Measurements from ENCODE around the gene TPT1.
"Not testable (repeated sequence)": the region's sequence is repeated elsewhere in the genome, so short reads cannot be mapped to it uniquely, and the experiment has no call there.

The TPT1 gene

DNA sequence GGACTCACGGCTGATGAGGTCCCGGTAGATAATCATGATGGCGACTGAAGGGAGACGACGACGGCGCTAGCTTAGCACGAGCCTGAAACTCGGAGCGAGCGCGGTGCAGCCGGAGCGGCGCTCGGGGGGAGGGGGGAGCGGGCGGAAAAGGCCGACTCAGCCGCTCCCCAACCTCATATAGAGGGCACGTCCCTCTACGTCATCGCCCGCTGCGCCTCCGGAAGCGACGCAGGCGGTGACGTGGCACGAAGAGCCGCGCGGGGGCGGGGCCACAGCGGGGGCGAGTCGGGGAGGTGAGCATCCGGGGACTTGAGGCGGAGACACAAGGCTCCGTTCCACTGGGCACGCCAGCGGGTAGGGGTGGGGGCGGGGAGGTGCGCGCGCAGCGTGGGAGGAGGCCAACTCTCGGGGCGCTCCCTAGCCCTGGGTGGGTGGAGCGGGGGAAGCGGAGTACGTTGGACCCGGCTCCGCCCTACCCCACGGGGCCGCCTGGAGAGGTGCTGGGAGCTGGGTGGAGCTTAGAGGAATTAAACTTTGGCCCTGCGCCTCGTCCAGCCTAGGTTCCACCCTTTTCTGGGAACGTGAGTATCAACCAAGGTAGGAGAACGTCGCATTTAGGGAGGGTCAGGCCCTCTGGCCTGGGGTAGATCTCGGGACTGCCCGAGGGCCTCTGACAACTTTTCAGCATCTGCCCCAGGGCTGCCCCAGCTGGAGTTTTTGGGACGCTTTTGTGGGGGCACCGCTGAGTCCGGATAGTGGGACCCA lies at the start of gene TPT1:
Gene TPT1 (minus strand): TSS at position 150 of the 765 bp plus-strand sequence. CDS start 114 bp downstream, at position 36.
- DNase-seq = peak; percentile 100

DNA sequence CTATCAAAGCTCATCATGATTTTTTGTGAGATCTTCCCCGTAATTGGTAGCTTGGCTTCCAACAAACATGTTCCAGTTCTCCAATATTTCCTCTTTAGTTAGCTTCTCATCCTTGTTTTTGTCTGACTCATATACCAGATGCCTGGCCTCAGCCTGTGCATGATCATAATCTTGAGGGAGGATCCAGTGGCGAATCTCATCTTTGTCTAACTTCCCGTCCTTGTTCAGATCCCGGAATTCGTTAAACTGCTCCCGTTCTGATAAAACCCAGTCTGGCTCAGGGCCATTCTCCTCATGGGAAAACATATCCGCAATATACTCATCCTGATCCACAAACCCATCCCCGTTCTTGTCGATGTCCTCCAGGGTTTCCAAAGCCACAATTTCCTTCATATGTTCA lies 49.4 kb upstream of the TPT1 start:
- DNase-seq = not testable (repeated sequence)

DNA sequence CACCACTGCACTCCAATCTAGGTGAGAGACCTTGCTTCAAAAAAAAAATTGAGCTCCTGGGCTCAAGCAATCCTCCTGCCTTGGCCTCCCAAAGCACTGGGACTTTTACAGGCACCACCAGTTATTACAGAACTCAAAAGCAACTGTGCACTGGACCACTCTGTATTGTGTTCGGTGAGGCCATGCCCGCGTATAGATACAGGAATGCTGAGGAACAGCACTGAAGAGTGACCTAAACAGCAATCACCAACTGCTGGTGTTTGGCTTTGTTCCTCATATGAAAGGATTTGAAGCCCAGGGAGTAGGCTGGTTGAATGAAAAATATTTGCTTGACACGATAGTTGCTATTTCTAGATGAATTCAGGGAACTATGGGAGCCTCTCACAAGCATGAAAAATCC lies 47.7 kb upstream of the TPT1 start:
- DNase-seq = no peak

DNA sequence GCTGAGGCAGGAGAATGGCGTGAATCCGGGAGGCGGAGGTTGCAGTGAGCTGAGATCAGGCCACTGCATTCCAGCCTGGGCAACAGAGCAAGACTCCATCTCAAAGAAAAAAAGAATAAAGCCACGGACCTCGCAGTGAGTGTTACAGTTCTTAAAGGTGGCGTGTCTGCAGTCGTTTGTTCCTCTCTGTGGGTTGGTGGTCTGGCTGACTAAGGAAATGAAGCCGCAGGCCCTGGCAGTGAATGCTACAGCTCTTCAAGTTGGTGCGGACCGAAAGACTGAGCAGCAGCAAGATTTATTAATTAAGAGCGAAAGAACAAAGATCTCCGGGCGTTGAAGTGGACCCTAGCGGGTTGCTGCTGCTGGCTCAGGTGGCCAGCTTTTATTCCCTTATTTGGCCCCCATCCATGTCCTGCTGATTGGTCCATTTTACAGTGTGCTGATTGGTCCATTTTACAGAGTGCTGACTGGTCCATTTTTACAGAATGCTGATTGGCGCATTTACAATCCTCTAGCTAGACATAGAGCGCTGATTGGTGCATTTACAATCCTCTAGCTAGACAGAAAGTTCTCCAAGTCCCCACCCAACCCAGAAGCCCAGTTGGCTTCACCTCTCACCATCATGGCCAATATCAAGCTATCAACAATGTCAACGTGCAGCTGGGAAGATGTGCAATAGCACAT lies 46.1 kb upstream of the TPT1 start:
- not testable (repeated sequence) for DNase-seq

DNA sequence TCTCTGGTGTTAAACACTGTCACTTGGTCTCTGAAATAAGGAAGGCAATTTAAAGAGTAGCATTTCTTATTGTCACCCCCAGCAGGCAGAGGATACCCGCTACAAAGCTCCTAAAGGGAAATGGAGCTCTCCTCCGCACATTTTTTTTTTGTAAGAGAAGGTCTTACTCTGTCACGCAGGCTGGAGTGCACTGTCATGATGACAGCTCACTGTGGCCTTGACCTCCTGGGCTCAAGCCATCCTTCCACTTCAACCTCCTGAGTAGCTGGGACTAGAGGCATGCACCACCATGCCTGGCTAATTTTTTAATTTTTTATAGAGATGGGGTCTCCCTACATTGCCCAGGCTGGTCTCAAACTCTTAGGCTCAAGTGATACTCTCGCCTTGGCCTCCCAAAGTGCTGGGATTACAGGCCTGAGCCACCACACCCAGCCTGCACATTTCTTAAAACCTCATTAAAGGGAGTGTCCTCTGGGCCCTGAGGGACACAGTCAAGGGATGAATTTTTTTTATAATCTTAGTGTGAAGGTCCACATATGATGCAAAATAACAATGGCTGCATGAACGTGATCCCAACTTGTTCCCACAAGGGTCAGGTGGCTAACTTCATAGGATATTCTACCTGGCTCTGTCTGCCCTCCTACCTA lies 45.0 kb upstream of the TPT1 start:
- no peak for DNase-seq

DNA sequence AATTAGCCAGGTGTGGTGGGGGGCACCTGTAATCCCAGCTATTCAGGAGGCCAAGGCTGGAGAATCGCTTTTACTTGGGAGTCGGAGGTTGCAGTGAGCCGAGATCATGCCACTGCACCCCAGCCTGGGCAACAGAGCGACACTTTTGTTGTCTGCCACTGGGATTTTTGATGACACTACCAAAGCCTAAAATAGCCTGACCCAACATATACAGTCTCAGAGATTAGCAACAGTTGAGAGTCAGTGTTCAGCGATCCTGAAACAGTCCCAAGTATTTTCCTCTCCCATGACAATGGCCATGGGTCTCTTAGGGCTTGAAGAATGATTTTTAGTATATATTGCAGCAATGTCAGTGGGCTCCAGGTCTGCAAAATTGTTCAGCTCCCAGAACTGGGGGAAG lies 44.3 kb upstream of the TPT1 start:
- DNase-seq = no peak

DNA sequence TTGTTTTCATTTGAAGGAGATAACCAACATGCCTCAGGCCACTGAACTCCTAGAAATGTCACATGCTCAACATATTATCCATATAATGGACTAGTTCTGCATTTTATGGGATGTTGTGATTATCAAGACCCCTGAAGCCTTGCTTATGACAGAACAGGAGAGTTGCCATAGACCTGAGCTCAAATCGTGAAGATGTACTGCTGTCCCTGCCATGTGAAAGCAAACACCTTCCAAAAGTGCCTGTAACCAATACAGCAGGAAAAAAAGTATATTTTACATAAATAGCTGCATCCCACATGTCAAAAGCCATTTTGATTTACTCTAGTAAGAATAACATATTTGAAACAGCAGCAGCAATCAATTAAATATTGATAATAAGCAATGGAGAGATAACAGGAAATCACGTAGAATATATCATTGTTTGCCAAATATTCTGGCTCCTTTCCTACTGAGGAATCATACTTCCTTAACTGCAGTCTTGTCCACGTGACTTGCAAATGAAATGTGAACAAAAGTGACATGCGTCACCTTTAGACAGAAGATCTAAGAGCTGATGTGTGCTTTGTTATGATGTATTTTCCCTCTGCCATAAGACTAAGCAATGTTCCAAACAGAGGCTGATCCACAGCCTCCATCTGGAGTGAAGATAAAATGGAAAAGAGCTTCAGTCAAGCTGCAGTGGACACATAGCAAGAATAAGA lies 43.6 kb upstream of the TPT1 start:
- DNase-seq = no peak

DNA sequence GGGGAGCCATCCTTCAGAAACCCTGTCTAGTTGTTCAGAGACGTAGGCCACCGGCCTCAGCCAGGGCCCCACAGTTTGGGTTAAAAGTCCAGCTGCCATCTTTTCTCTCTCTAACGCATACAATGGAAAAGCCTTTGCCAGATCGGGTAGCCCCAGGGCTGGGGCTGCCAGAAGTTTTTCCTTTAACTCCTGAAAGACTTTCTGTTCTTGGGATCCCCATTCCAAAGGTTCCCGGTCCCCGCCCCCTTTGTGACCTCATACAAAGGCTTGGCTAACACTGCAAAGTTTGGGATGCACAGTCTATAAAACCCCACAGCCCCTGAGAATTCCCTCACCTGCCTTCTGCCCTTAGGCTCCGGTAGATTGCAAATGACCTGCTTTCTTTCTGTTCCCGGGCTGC lies 41.8 kb upstream of the TPT1 start:
- not testable (repeated sequence) for DNase-seq

DNA sequence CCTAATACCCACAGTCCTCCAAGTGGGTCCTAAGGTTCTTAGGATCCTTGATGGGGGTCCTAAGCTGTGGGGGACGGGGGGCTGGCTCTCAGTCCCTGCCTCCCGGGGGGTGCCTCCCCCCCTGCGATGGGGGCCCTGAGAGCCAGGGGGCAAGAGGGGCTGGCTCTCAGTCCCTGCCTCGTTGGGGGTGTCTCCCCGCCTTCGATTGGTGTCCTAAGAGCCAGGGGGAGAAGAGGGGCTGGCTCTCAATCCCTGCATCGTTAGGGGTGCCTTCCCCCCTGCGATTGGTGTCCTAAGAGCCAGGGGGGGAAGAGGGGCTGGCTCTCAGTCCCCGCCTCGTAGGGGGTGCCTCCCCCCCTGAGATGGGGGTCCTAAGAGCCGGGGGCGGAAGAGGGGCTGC lies 40.2 kb upstream of the TPT1 start:
- peak; percentile 13 for DNase-seq

DNA sequence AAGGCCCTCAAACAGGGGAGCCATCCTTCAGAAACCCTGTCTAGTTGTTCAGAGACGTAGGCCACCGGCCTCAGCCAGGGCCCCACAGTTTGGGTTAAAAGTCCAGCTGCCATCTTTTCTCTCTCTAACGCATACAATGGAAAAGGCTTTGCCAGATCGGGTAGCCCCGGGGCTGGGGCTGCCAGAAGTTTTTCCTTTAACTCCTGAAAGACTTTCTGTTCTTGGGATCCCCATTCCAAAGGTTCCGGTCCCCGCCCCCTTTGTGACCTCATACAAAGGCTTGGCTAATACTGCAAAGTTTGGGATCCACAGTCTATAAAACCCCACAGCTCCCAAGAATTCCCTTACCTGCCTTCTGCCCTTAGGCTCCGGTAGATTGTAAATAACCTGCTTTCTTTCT lies 39.7 kb upstream of the TPT1 start:
- DNase-seq = not testable (repeated sequence)

DNA sequence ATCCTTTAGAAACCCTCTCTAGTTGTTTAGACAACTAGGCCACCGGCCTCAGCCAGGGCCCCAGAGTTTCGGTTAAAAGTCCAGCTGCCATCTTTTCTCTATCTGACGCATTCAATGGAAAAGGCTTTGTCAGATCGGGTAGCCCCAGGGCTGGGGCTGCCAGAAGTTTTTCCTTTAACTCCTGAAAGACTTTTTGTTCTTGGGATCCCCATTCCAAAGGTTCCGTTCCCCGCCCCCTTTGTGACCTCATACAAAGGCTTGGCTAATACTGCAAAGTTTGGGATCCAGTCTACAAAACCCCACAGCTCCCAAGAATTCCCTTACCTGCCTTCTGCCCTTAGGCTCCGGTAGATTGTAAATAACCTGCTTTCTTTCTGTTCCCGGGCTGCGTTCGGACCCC lies 38.5 kb upstream of the TPT1 start:
- DNase-seq = peak; percentile 24

DNA sequence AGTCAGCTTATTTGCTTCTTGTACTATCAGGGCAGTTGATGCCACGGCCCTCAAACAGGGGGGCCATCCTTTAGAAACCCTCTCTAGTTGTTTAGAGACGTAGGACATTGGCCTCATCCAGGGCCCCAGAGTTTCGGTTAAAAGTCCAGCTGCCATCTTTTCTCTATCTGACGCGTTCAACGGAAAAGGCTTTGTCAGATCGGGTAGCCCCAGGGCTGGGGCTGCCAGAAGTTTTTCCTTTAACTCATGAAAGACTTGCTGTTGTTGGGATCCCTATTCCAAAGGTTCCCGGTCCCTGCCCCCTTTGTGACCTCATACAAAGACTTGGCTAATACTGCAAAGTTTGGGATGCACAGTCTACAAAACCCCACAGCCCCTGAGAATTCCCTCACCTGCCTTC lies 37.8 kb upstream of the TPT1 start:
- not testable (repeated sequence) for DNase-seq

DNA sequence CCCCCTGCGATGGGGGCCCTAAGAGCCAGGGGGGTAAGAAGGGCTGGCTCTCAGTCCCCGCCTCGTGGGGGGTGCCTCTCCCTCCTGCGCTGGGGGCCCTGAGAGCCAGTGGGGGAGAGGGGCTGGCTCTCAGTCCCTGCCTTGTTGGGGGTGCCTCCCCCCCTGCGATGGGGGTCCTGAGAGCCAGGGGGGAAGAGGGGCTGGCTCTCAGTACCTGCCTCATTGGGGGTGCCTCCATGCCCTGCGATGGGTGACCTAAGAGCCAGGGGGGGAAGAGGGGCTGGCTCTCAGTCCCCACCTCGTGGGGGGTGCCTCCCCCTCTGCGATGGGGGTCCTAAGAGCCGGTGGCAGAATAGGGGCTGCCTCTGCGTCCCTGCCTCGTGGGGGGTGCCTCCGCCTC lies 36.3 kb upstream of the TPT1 start:
- not testable (repeated sequence) for DNase-seq

DNA sequence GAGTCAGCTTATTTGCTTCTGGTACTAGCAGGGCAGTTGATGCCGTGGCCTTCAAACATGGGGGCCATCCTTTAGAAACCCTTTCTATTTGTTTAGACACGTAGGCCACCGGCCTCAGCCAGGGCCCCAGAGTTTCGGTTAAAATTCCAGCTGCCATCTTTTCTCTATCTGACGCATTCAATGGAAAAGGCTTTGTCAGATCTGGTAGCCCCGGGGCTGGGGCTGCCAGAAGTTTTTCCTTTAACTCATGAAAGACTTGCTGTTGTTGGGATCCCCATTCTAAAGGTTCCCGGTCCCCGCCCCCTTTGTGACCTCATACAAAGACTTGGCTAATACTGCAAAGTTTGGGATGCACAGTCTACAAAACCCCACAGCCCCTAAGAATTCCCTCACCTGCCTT lies 35.7 kb upstream of the TPT1 start:
- DNase-seq = not testable (repeated sequence)

DNA sequence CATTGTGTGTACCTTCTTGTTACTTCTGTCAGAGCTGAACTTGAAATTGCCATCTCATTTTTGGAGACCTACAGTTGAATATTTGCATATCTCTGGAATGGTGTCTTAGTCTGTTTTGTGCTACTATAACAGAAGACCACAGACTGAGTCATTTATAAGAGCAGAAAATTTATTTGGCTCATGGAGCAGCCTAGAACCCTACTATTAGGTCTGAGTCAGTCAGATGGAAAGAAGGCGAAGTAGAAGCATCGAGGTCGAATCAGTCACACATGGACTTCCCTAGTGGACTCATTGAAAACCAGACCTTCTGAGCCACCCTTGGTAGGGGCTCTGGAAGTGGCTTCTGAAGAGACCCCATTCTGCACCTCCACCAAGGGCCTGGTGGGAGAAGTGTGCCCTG lies 33.9 kb upstream of the TPT1 start:
- no peak for DNase-seq

DNA sequence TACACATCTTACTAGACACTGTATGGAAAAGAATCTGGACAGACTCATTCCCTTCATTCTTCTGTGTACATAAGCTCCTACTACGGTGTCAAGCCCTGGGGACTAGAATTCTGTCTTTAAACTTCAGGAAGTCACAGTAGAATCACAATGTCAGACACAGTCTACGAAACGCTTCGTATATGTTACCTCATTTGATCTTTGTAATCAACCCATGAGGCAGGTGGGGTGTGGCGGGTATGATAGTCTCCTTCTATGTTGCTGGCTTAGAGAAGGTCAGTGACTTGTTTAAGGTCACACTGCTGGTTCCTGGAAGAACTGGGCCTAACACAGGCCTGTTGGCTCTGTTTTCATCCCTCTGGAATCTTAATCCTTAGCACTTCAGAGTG lies 32.2 kb upstream of the TPT1 start:
- no peak for DNase-seq

DNA sequence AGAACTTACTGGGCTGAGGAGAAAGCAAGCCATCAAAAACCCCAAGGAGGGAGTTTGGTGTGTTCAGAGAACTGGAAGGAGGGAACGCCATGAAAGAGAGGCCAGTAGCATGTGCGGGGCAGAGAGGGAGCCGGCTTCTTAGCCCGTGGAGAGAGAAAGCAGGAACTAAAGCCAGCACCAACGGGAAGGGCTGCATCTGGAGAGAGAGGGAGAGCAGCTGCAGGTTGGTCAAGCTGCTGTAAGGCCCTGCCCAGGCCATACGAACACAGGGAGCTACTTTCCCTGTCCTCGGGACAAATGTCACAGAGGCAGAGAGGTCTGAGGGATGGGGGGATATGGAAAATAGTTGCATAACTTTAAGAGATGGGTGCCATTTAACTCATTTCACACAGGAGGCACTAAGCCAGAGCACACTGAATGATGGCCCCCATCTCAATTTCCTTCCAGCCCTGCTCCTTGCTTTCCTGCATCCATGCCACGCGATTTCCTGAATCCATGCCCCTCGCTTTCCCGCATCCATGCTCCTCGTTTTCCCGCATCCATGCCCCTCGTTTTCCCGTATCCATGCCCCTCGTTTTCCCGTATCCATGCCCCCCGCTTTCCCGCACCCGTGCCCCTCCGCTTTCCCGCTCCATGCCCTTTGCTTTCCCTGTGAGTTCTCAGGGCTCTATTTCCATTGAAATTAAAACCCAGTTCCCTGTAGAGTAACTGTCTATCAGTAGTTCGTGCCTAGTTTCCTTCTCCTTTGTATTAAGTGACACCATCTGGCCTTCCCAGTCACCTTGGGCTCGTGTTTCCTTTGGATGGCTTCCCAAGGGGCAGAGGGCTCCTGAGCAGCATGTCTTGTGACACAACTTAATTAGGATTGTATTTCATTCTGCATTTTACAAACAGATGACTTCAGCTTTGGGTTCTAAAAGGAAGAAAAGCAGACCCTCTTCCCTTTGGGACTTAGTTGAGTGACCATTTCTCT lies 31.5 kb upstream of the TPT1 start:
- DNase-seq = no peak

DNA sequence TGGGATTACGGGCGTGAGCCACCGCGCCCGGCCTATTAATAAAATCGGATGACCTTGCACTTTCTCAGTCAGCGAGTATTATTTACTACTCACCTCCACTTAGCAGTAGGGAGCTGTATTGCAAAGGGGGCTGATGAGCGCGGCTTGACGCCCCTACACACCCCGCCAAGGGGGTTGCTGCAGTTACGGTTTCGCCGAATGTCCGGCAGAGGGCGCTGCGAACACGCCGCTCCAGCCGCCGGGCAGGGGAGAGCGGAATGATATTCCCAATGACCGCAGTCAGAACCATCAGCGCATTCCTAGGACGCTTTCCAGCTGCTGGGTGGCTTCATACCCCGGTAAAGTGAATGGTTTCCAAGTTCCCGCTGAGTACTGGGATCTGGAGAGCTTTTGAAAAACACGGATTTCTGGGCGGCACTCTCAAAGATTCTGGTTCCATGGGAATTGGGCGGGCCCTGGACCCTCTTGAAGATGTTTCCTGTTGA lies 30.0 kb upstream of the TPT1 start:
- peak; percentile 83 for DNase-seq

DNA sequence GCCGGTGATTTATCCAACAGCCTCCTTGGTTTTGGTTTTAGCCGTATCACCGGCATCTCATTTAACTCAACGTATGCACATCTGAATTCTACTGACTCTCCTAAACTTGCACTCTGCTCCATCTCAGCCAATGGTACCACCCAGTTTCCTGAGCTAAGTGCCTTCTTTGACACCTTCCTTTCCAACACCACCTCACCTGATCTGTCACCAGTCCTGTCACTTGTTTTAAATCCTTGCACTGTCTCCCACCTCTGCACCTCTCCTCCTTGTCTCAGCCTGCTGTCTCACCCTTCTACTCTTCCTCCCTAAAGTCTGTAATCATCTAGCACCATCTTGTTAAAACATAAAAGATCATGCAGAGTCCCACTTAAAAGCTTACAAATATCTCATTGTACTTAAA lies 28.1 kb upstream of the TPT1 start:
- DNase-seq = no peak

DNA sequence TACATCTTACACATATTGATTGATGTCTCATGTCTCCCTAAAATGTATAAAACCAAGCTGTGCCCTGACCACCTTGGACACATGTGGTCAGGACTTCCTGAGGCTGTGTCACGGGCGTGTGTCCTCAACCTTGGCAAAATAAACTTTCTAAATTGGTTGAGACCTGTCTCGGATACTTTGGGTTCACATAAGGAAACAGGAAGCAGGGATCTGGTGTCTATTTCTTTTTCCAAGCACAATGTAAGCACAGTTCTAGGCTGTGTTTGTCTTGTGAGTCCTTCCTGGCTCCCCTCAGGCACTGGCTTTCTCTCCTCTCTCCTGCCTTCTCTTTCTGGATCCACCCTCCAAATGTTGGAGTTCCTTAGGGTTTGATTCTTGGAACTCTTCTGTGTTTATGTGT lies 27.6 kb upstream of the TPT1 start:
- DNase-seq = no peak

DNA sequence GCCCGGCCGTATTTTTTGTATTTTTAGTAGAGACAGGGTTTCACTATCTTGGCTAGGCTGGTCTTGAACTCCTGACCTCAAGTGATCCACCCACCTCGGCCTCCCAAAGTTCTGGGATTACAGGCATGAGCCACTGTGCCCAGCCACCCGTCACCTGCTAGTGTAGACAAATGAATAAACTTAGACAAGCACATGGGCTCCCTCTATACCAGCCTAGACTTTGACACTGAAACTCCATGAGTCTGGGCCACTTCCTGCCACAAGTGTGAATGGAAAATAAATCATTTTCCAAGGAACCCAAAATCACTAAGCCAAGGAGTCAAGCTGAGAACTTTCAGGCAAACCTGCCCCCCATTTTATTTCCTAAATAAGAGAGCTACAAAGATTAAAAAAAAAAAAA lies 27.0 kb upstream of the TPT1 start:
- DNase-seq = no peak

DNA sequence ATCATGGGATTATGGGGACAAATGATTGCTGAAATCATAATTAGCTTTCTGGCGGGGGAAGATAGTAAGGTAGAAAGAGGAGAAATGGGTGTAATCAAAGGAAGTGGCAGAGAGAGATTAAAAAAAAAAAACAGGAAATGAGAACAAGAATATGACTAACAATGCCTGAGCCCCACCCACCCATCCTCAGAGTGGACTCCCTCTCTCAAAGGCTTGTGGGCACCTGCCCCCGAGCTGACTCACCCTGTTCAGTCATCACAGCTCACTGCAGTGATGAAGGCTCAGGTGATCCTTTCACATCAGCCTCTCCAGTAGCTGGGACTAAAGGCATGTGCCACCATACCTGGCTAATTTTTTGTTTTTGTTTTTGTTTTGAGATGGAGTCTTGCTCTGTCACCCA lies 26.4 kb upstream of the TPT1 start:
- peak; percentile 88 for DNase-seq

All from activated CD8-positive, alpha-beta memory T cell treated with anti-CD3 and anti-CD28 coated beads for 24 hours (primary cell).